Measurements from ENCODE around the gene COBLL1. TPM values are rescaled to one million over a fixed set of nuclear protein-coding genes. Genes with fewer than 3 reads are reported as not detected.

COBLL1 gene
- total RNA-seq, 1 experiment from 2014 or later: 5.9 TPM

- Mint-ChIP-seq H3K27ac (no peak overlapping the region), H3K4me1 (peaks cover 13 to 15% of the 10 kb centered on the region in 2 experiments), H3K27me3 (ENCODE audit: low read depth) (peaks cover 16% of the 10 kb centered on the region), H3K9me3 (no peaks in the 10 kb centered on the region; a peak in 1 of 5 replicates), H3K36me3 (ENCODE audit: insufficient read depth in 1 of 3, low read depth in 3 of 3) (no peaks in the 10 kb centered on the region), H3K4me3 (peak overlapping the region; percentile 80 to 87; a peak in 4 of 5 replicates)
- no peak overlapping the region for H3K23ac ChIP-seq (ENCODE audit: insufficient read length, low read depth, low read length)
- WGBS (ENCODE audit: extremely low coverage, insufficient read length, low lambda C conversion rate): no CpG with 5 or more reads among the region's 8 CpGs
- H3K9me3 ChIP-seq (ENCODE audit: control insufficient read depth, low read depth, low read length): no peaks in the 10 kb centered on the region
- no peaks in the 10 kb centered on the region for H4K20me1 ChIP-seq (ENCODE audit: control insufficient read depth, insufficient read depth, insufficient read length)
- H4K5ac ChIP-seq (ENCODE audit: insufficient read length, low read depth, low read length): no peak overlapping the region
- no peak overlapping the region for H2BK15ac ChIP-seq (ENCODE audit: low read depth, low read length)
- no peak overlapping the region for H4K91ac ChIP-seq (ENCODE audit: insufficient read length, low read depth, low read length)
- no peak overlapping the region for H3K9ac ChIP-seq (ENCODE audit: extremely low read depth, insufficient read length, low read length)
- no peak overlapping the region for H3K18ac ChIP-seq (ENCODE audit: insufficient read length, low read depth, low read length)
- H3K14ac ChIP-seq (ENCODE audit: insufficient read depth, low read length): no peak overlapping the region
- no peak for DNase-seq
- no peaks in the 10 kb centered on the region; the same call in 1 of the 2 replicates for H3K27me3 ChIP-seq (ENCODE audit: insufficient read depth, low read length)
- H3K4ac ChIP-seq (ENCODE audit: low read depth, low read length): no peak overlapping the region
- no peaks in the 10 kb centered on the region for H3K79me2 ChIP-seq (ENCODE audit: insufficient read depth, low read length)
- H3K4me2 ChIP-seq (ENCODE audit: insufficient read depth, insufficient read length, low read length): peak overlapping the region; percentile 83
- H3T11ph ChIP-seq (ENCODE audit: low read length): no peak overlapping the region
- H4K8ac ChIP-seq (replicated peaks; ENCODE audit: insufficient read length, low read depth, low read length): no peak overlapping the region
- peaks cover 8% of the 10 kb centered on the region for H3K23me2 ChIP-seq (ENCODE audit: insufficient read length, low read depth, low read length, poor library complexity, severe bottlenecking)
- no peak overlapping the region for H3K27ac ChIP-seq (ENCODE audit: insufficient read length, low read depth, low read length)
- H3K79me1 ChIP-seq (ENCODE audit: insufficient read depth, low read depth, low read length, poor library complexity, severe bottlenecking): no peaks in the 10 kb centered on the region
- no peaks in the 10 kb centered on the region for H3K4me1 ChIP-seq (ENCODE audit: insufficient read depth, low read length)
- no peak for TF ChIP-seq CTCF (conservative IDR thresholded peaks at IDR 0.05)
- no peak overlapping the region for H2BK20ac ChIP-seq (ENCODE audit: low read depth, low read length, poor library complexity, severe bottlenecking)
- no peak overlapping the region for H2BK120ac ChIP-seq (ENCODE audit: low read depth, low read length, poor library complexity, severe bottlenecking)
- H2BK12ac ChIP-seq (ENCODE audit: insufficient read length, low read depth, low read length): no peak overlapping the region
- no peak overlapping the region for H2AFZ ChIP-seq (ENCODE audit: low read length)
- no peak overlapping the region for H2AK5ac ChIP-seq (ENCODE audit: insufficient read length, low read length)
- H3K56ac ChIP-seq (ENCODE audit: insufficient read length, low read depth, low read length): no peak overlapping the region
- no peak overlapping the region for H2BK5ac ChIP-seq (ENCODE audit: insufficient read length, low read length)
These were observed 972 bp upstream of the COBLL1 start for GRCh38 chr2:164842624-164842966.
